GM12874 (cell line): Measurements from ENCODE around the gene SNRNP27.

Source experiments
- CTCF ChIP-seq: IDR thresholded peaks from 2 replicates; pipeline ENCODE4 v1.5.1; 2011; ENCODE audit warnings: low read depth, mild to moderate bottlenecking, control low read depth, low read length, moderate library complexity; ENCODE audit not compliant: insufficient read depth

Gene SNRNP27

DNA sequence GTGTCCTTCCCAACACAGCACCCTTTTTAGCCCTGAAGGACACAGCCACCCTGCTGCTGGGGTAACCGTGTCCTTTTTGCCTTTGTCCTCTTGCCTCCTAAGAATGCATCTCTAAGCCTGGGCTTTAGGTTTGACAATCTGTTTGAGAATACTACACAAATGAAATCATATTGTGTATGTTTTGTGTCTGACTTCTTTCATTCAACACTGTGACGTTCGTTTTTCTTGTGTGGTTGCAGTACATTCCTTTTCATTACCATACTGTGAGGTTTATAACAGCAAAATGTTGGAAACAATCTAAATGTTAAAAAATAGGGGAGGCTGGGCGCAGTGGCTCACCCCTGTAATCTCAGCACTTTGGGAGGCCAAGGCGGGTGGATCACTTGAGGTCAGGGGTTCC lies 56.5 kb downstream of the SNRNP27 start:
- TF ChIP-seq CTCF, result no peak

DNA sequence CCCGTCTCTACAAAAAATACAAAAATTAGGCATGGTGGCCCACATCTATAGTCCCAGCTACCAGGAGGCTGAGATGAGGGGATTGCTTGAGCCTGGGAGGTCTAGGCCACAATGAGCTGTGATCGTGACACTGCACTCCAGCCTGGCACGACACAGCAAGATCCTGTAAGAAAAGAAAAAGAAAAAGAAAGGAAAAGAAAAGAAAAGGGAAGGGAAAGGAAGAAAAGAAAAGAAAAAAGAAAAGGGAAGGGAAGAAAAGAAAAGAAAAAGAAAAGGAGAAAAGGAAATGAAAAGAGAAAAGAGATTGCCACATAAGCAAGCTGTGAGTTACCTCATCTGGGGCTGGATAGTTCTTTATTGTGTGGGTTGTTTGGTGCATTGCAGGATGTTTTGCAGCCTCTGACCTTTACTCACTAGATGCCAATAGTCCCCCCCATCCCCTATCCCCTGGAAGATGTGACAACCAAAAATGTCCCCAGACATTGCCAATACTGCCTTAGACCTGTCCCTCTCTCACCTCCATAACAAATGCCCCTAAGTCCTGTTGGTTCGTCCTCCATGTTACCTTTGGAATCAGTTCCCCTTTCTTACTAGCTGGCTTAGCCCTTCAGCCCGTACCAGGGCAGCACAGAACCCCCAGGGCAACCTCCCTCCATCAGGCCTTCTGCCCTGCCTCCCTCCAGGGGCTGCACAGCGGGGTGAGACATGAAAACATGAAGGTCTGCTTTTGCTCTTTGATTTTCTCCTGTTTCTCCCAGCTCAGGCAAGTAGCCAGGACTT lies 58.8 kb downstream of the SNRNP27 start:
- TF ChIP-seq CTCF, result no peak

DNA sequence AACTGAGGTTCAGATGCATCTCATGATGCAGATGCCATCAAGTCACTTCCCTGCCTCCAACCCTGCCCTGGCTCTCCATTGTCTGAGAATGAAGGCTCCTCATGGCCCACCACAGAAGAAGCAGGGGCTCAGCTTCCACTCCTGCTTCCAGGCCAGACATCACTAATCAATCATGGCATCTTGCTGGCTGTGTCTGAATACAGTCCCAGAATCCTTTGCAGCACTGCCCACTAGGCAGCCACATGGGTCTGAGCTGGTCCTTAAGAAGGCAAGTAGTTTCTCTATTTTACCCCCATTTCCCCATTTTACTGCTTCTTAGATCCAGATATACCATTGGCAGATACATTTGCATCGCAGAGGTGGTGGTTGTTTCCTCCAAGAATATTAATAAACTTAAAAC lies 60.3 kb downstream of the SNRNP27 start:
- no peak for TF ChIP-seq CTCF
